Progenitor cell of endocrine pancreas (in vitro differentiated cells): ENCODE data around the gene STAM2. TPM values are rescaled to one million over a fixed set of nuclear protein-coding genes. Genes with fewer than 3 reads are reported as not detected.
"Not testable (repeated sequence)": the region's sequence is repeated elsewhere in the genome, so short reads cannot be mapped to it uniquely, and the experiment has no call there.

Experiments
- DNase-seq: peaks from one replicate; pipeline ENCODE4 v3.0.0; 2021; ENCODE audit warnings: low spot score; ENCODE audit not compliant: unreplicated experiment
- H3K27ac Mint-ChIP-seq: 2 replicates; pipeline ENCODE4 v1.8.0; 2021; ENCODE audit warnings: mild to moderate bottlenecking, moderate library complexity, mixed read lengths
- H3K27me3 Mint-ChIP-seq: 2 replicates; pipeline ENCODE4 v1.8.0; 2021; ENCODE audit warnings: mixed read lengths
- H3K36me3 Mint-ChIP-seq: 2 replicates; pipeline ENCODE4 v1.8.0; 2022; ENCODE audit warnings: mixed read lengths; ENCODE audit not compliant: insufficient read depth
- H3K4me1 Mint-ChIP-seq: 2 replicates; pipeline ENCODE4 v1.8.0; 2021; ENCODE audit warnings: low read depth, mixed read lengths
- H3K4me3 Mint-ChIP-seq: 2 replicates; pipeline ENCODE4 v1.8.0; 2021; ENCODE audit warnings: low read depth, mild to moderate bottlenecking, moderate library complexity, mixed read lengths
- H3K9me3 Mint-ChIP-seq: 2 replicates; pipeline ENCODE4 v1.8.0; 2021; ENCODE audit warnings: low read depth, mixed read lengths
- total RNA-seq: library from RNA; stranded (reverse); gene quantifications from 2 replicates; pipeline ENCODE4 v1.2.1, GENCODE V29; 2021
- TF ChIP-seq, protein P1 (sequence below): fragments of 200-600 bp; sonication (generic); IDR thresholded peaks from one replicate; pipeline ENCODE4 v1.5.0; 2021; ENCODE audit warnings: antibody characterized with exemption, mild to moderate bottlenecking; ENCODE audit not compliant: unreplicated experiment

The STAM2 gene
- total RNA-seq, 1 donor from 2014 or later: 32.8 TPM

DNA sequence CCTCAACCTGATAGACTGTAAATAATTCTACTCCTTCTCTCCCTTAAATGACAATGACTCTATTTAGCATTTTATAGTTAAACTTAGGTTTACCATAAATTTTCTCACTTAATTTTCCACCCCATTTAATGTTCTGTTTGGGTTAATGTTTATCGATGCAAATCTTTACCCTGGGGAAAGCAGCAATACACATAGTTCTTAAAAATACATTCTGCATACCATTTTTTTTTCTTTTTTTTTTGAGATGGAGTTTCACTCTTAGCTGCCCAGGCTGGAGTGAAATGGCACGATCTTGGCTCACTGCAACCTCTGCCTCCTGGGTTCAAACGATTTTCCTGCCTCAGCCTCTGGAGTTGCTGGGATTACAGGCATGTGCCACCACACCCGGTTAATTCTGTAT lies 14.0 kb downstream of the STAM2 start:
- Mint-ChIP-seq H3K27ac (peak overlapping the region; percentile 56), H3K27me3 (no peaks in the 10 kb centered on the region), H3K4me1 (peaks cover 19% of the 10 kb centered on the region), H3K36me3 (peaks cover 31% of the 10 kb centered on the region), H3K9me3 (peaks cover 11% of the 10 kb centered on the region), H3K4me3 (no peak overlapping the region)
- DNase-seq: no peak
- TF ChIP-seq, protein P1, sequence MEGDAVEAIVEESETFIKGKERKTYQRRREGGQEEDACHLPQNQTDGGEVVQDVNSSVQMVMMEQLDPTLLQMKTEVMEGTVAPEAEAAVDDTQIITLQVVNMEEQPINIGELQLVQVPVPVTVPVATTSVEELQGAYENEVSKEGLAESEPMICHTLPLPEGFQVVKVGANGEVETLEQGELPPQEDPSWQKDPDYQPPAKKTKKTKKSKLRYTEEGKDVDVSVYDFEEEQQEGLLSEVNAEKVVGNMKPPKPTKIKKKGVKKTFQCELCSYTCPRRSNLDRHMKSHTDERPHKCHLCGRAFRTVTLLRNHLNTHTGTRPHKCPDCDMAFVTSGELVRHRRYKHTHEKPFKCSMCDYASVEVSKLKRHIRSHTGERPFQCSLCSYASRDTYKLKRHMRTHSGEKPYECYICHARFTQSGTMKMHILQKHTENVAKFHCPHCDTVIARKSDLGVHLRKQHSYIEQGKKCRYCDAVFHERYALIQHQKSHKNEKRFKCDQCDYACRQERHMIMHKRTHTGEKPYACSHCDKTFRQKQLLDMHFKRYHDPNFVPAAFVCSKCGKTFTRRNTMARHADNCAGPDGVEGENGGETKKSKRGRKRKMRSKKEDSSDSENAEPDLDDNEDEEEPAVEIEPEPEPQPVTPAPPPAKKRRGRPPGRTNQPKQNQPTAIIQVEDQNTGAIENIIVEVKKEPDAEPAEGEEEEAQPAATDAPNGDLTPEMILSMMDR: no peak

DNA sequence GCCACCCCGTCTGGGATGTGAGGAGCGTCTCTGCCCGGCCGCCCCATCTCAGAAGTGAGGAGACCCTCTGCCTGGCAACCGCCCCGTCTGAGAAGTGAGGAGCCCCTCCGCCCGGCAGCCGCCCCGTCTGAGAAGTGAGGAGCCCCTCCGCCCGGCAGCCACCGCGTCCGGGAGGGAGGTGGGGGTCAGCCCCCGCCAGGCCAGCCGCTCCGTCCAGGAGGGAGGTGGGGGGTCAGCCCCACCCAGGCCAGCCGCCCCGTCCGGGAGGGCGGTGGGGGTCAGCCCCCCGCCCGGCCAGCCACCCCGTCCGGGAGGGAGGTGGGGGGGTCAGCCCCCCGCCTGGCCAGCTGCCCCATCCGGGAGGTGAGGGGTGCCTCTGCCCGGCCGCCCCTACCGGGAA lies 15.2 kb downstream of the STAM2 start:
- H3K27me3 Mint-ChIP-seq, H3K27ac Mint-ChIP-seq, H3K4me1 Mint-ChIP-seq, H3K4me3 Mint-ChIP-seq, DNase-seq: not testable (repeated sequence)
- Mint-ChIP-seq H3K9me3 (peaks cover 11% of the 10 kb centered on the region), H3K36me3 (peaks cover 31% of the 10 kb centered on the region)

DNA sequence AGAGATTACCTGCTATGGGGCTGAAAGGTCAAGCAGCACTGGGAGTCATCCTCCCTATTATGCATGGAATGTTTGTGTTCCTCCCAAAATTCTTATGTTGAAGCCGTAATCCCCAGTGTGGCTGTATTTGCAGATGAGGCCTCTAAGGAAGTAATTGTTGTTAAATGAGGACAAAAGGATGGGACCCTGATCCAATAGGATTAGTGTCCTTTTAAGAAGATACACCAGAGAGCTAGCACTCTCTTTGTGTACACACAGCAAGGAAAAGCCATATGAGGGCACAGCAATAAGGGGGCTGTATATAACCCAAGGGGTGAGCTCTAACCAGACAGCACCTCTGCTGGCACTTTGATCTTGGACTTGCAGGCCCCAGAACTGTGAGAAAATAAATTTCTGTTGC lies 18.3 kb downstream of the STAM2 start:
- Mint-ChIP-seq H3K27me3 (no peaks in the 10 kb centered on the region), H3K36me3 (peaks cover 19% of the 10 kb centered on the region), H3K27ac (no peak overlapping the region), H3K4me3 (no peak overlapping the region), H3K4me1 (peaks cover 1% of the 10 kb centered on the region), H3K9me3 (peaks cover 9% of the 10 kb centered on the region)
- DNase-seq: no peak
- TF ChIP-seq, protein P1: no peak

DNA sequence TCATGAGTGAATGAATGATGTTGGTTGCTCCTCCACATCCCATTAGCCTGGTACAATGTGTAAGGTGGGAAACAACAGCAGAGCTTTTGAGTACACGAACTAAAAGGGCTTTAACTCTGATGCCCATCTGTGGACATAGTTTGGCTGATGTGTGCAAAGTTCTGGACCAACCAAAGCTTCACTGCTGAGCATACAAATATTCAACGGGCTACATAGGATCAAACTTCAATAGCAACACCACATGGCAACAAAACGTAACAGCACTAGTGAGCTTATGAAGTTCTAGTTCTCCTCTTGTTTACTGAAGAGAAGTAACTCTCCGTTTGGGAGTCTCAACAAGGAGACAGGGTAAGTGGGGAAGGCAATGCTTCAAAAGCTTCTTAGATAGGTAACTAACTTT lies 20.4 kb downstream of the STAM2 start:
- TF ChIP-seq, protein P1: no peak
- Mint-ChIP-seq H3K9me3 (peaks cover 6% of the 10 kb centered on the region), H3K4me3 (no peak overlapping the region), H3K27ac (no peak overlapping the region), H3K27me3 (no peaks in the 10 kb centered on the region), H3K36me3 (peaks cover 19% of the 10 kb centered on the region), H3K4me1 (no peaks in the 10 kb centered on the region)
- DNase-seq: no peak

DNA sequence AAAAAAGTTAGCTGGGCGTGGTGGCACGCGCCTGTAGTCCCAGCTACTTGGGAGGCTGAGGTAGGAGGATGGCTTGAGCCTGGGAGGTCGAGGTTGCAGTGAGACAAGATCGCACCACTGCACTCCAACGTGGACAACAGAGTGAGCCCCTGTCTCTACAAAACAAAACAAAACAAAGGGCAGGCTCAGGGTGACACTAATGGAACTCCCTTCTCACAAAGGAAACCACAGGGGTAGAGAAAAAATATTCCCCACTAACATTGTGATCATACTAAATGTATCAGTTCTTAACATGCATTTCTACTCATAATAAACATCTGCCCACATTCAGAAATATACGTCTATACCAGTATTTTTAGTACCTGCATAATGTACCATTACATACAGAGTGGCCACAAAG lies 21.1 kb downstream of the STAM2 start:
- H3K4me3 Mint-ChIP-seq: no peak overlapping the region
- TF ChIP-seq, protein P1: no peak
- H3K4me1 Mint-ChIP-seq: no peaks in the 10 kb centered on the region
- H3K27me3 Mint-ChIP-seq: no peaks in the 10 kb centered on the region
- no peak overlapping the region for H3K27ac Mint-ChIP-seq
- no peak for DNase-seq
- peaks cover 3% of the 10 kb centered on the region for H3K9me3 Mint-ChIP-seq
- peaks cover 17% of the 10 kb centered on the region for H3K36me3 Mint-ChIP-seq

DNA sequence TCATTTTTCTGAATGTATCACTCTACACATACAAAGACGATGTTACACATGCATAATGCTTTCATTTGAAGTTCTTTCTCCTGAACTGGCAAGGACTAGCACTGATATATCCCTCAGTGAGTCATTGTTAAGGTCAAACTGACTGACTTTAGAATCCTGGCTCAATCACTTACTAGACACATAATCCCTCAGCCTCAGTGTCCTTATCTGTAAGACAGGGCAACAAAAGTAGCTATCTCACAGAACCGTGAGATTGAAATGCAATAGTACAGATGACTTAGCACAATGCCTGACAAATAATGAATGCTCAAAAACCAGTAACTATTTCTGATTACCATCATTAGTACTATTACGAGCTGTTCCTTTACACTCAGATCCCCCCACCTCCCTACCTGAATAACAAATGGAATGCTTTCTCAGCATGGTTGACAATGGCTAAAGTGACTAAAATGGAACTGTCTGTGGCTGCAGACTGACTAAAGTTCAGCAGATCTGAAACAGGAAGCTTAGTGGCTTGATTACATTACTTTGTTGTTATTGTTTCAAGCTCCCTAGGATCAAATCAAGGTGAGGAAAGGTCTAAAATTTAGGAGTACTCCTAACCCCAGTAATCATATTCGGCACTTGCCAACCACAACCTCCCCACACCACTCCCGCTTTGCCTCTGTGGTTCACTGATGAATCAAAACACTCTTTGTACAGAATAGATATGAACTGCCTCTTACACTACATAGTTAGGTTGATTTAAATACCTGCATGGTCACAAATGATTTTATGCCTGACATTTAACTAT lies 40.9 kb downstream of the STAM2 start:
- no peaks in the 10 kb centered on the region for H3K9me3 Mint-ChIP-seq
- no peak for DNase-seq
- no peaks in the 10 kb centered on the region for H3K27me3 Mint-ChIP-seq
- H3K36me3 Mint-ChIP-seq: peaks cover 7% of the 10 kb centered on the region
- peak overlapping the region; percentile 84 for H3K27ac Mint-ChIP-seq
- no peak overlapping the region for H3K4me3 Mint-ChIP-seq
- TF ChIP-seq, protein P1: no peak
- H3K4me1 Mint-ChIP-seq: peaks cover 28% of the 10 kb centered on the region
